Kidney (tissue), 14 donors: Measurements from ENCODE around the gene NHEJ1. TPM values are rescaled to one million over a fixed set of nuclear protein-coding genes. Genes with fewer than 3 reads are reported as not detected.
A peak's percentile ranks its signal among the peaks of the same experiment; 100 is the strongest.

Experiments used
- DNase-seq, 5 donors: peaks; one replicate each; pipeline ENCODE4 v3.0.0-alpha.2; 2013 to 2020
- FAIRE-seq: peaks from 2 replicates; lab custom pipeline; 2012; peaks lifted over from hg19 to GRCh38; lab: Jason Lieb, UNC
- H3K27ac ChIP-seq, 2 donors: one replicate each; pipeline ENCODE4 v1.7.0; 2013; ENCODE audit warnings: low read depth in 2 of 2, low read length in 2 of 2, inconsistent platforms in 1 of 2
- H3K27me3 ChIP-seq: one replicate; pipeline ENCODE4 v1.7.1; 2013; ENCODE audit warnings: low read length, inconsistent platforms; ENCODE audit not compliant: control insufficient read depth, insufficient read depth
- H3K36me3 ChIP-seq, 3 donors: one replicate each; pipeline versions ENCODE4 v1.7.0 to v1.7.1; 2013; ENCODE audit warnings: low read length in 3 of 3, control low read depth in 1 of 3, inconsistent platforms in 1 of 3; ENCODE audit not compliant: insufficient read depth in 3 of 3, control insufficient read depth in 2 of 3
- H3K4me1 ChIP-seq, 3 donors: one replicate each; pipeline versions ENCODE4 v1.7.0 to v1.7.1; 2013; ENCODE audit warnings: low read length in 3 of 3, inconsistent platforms in 1 of 3, low read depth in 1 of 3; ENCODE audit not compliant: control insufficient read depth in 2 of 3, insufficient read depth in 2 of 3
- H3K4me3 ChIP-seq, 3 donors: one replicate each; pipeline versions ENCODE4 v1.7.0 to v1.8.1; 2013; ENCODE audit warnings: low read length in 3 of 3, control low read depth in 1 of 3, inconsistent platforms in 1 of 3
- H3K9ac ChIP-seq, 3 donors: one replicate each; pipeline versions ENCODE4 v1.7.0 to v1.7.1; 2013; ENCODE audit warnings: low read length in 3 of 3, control low read depth in 1 of 3, inconsistent platforms in 1 of 3
- H3K9me3 ChIP-seq, 3 donors: one replicate each; pipeline versions ENCODE4 v1.7.0 to v1.7.1; 2013; ENCODE audit warnings: low read length in 3 of 3, control low read depth in 1 of 3, inconsistent platforms in 1 of 3; ENCODE audit not compliant: control insufficient read depth in 2 of 3, insufficient read depth in 1 of 3
- CTCF ChIP-seq: IDR thresholded peaks from 3 replicates; pipeline ENCODE4 v1.5.1; 2012; ENCODE audit warnings: mild to moderate bottlenecking, moderate library complexity, borderline replicate concordance; ENCODE audit not compliant: insufficient read depth; ENCODE audit errors: extremely low read depth
- intact Hi-C: fragments of 100-400 bp; cut with DNase I; formaldehyde crosslinking; loops from one replicate; pipeline ENCODE4 v1.11.1; 2022
- polyA plus RNA-seq: library from polyadenylated mRNA; stranded (reverse); fragments of 350-450 nt; fragmentation: Illumina TruSeq; extraction: RNeasy Lipid Tissue Mini Kit (QIAGEN cat#74804); gene quantifications from one replicate; pipeline ENCODE4 v1.2.3, GENCODE V29; 2014; ENCODE audit warnings: low read depth, low replicate concordance; ENCODE audit not compliant: insufficient read depth
- total RNA-seq: library from RNA; stranded (reverse); fragmentation: NEBNext Ultra II Directional; extraction: Animal tissue kit (Norgen Biotek cat#: 25700); gene quantifications from one replicate; pipeline ENCODE4 v1.2.1, GENCODE V29; 2021
- donor health status: control.
- donor health status: control.
- donor health status: control.
- donor health status: control.
- donor health status: control.
- donor health status: DM: yes; HTN: yes; CAD: no.
- donor health status: Normal renal cell carcinoma (clear cell type).

NHEJ1 gene
- total and polyA plus RNA-seq, 2 donors from 2014 or later = 17.5 to 17.7 TPM

DNA sequence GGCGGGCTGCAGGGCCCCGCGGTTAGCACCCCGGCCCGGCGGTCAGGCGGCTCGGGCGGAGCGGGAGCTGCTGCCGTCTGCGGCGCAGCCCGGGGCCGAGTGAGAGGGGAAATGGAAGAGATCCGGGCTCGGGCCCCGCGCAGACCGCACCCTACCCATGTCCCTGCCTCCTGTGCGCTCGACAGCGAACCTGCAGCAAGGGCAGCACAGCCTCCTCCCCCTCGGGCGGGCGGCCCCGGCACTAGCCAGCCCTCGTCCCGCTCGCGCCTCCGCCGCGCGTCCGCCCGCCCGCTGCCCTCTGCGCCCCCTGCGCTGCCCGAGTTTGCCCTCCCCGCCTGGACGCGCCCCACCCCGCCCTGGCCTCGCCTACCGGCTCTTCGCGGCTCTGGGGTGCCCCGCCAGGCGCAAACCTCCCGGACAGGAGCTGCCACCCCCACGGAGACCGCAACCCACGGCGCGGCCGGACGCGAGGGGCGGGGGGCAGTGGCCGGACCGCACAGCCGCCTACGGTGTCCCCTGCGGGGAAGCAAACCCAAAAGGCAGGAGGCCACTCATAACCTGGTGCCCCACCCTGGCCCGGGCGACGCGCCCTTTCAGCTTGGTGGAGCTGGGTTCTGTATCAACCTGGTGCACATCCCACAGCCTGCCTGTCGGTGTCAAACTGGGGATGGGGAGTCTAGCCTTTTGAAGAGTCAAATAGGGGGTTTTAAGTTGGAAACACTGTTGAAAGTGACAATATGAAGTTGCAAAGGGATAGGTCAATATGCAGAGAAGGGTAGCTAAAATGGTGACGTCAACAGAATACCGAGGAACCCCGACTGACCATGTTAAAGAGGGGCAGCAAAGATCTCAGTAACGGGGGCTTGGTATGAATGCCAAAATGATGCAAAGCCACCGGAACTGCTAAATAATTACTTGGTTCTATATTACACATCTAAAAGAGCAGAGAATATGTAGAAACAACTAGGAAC is 99.5 kb downstream of the NHEJ1 start, which contains the start of gene IHH:
TSS of gene IHH (minus strand) at position 101 of the 971 bp plus-strand sequence. CDS start 454 bp downstream, outside the sequence.
- peak in 4 of 5 donors; percentile 18 to 73 (median 37) for DNase-seq
- H3K9me3 ChIP-seq = no peaks in the 10 kb centered on the region

GRCh38 chr2:219059725-219060682 is 100.6 kb downstream of the NHEJ1 start:
- Histone ChIP-seq H3K9me3 (no peaks in the 10 kb centered on the region), H3K4me3 (peak overlapping the region in 2 of 3 donors; percentile 63 to 64), H3K27me3 (peaks cover 52% of the 10 kb centered on the region), H3K36me3 (no peaks in the 10 kb centered on the region), H3K27ac (peak overlapping the region in 1 of 2 donors; percentile 71), H3K4me1 (peaks cover 0 to 14% (median 6%) of the 10 kb centered on the region in 3 donors), H3K9ac (peak overlapping the region in 1 of 3 donors; percentile 55)
- TF ChIP-seq CTCF = no peak
- peak in 2 of 5 donors; percentile 17 to 76 for DNase-seq
- FAIRE-seq = no peak
- intact Hi-C loops = loop anchor here (10.0 kb wide), 1 partner anchor 95 kb away; no protein-coding TSS in a partner anchor

More for the DNA sequence above, 99.5 kb downstream of the NHEJ1 start, which contains the start of gene IHH:
- Histone ChIP-seq H3K9ac (peak within 1 kb of the TSS in 1 of 3 donors; percentile 55), H3K27ac (peak within 1 kb of the TSS in 1 of 2 donors; percentile 71), H3K4me3 (peak within 1 kb of the TSS in 2 of 3 donors; percentile 63 to 64), H3K4me1 (peaks cover 0 to 14% (median 6%) of the 10 kb centered on the region in 3 donors), H3K27me3 (peaks cover 51% of the 10 kb centered on the region), H3K36me3 (no peaks in the 10 kb centered on the region)
- TF ChIP-seq CTCF = no peak
- no peak for FAIRE-seq
- intact Hi-C loops = no loop called here

DNA sequence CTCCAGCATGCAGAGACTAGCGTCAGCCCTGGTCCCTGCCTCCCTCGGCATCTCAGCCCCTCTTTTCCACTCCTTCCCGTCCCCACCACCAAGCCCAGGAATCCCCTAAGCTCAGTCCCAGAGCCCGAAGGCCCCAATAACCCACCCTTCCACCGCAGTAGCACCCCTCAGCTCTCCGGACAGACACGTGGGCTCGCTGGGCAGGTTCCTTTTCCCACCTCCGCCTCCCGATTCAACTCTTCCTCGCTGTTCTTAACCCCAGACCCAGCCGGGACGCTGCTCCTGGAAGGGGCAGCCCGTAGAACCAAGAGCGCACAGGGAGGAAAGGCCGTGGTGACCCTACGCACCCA is 101.3 kb downstream of the NHEJ1 start:
- no peak for DNase-seq
- no peak for FAIRE-seq
- Histone ChIP-seq H3K4me3 (peak overlapping the region in 2 of 3 donors; percentile 63 to 64), H3K27me3 (peaks cover 52% of the 10 kb centered on the region), H3K36me3 (peaks cover 0 to 3% (median 0%) of the 10 kb centered on the region in 3 donors), H3K9me3 (no peaks in the 10 kb centered on the region), H3K4me1 (peaks cover 0 to 14% (median 6%) of the 10 kb centered on the region in 3 donors), H3K9ac (peak overlapping the region in 2 of 3 donors; percentile 37 to 55), H3K27ac (peak overlapping the region in 1 of 2 donors; percentile 71)
- no peak for TF ChIP-seq CTCF
- intact Hi-C loops = loop anchor here (10.0 kb wide), 1 partner anchor 95 kb away; no protein-coding TSS in a partner anchor
